HepG2 (cell line): ENCODE data around the gene N4BP2L1. TPM values are rescaled to one million over a fixed set of nuclear protein-coding genes. Genes with fewer than 3 reads are reported as not detected.

Experiments
- ARID3A ChIP-seq: IDR thresholded peaks from 2 replicates; pipeline ENCODE4 v1.6.1; 2012; ENCODE audit warnings: low read depth, low read length, improper control_type of control experiment
- ATF4 ChIP-seq, 2 experiments: fragments of 450-650 bp in 1 of 2; sonication (generic) in 1 of 2; formaldehyde crosslinking; IDR thresholded peaks; 2 replicates each; pipeline versions ENCODE4 v1.5.0 to v1.8.0; 2020 to 2022; ENCODE audit warnings: mild to moderate bottlenecking in 1 of 2, missing genetic modification reagents in 1 of 2
- DPF2 ChIP-seq: sonication (generic); formaldehyde crosslinking; IDR thresholded peaks from 2 replicates; pipeline ENCODE4 v1.4.0; 2020; ENCODE audit warnings: mild to moderate bottlenecking, low read depth, missing genetic modification reagents, borderline replicate concordance
- HOXA7 ChIP-seq: sonication (generic); formaldehyde crosslinking; IDR thresholded peaks from 2 replicates; pipeline ENCODE4 v1.8.1; 2022; ENCODE audit warnings: mild to moderate bottlenecking, missing genetic modification reagents, moderate library complexity
- MIXL1 ChIP-seq: IDR thresholded peaks from 2 replicates; pipeline ENCODE4 v1.6.1; 2016
- NR2C2 ChIP-seq: sonication (generic); formaldehyde crosslinking; IDR thresholded peaks from 2 replicates; pipeline ENCODE4 v1.4.0; 2020; ENCODE audit warnings: missing genetic modification reagents, mild to moderate bottlenecking, moderate library complexity, borderline replicate concordance
- SP2 ChIP-seq: sonication (generic); formaldehyde crosslinking; IDR thresholded peaks from 2 replicates; pipeline ENCODE4 v1.5.1; 2020; ENCODE audit warnings: mild to moderate bottlenecking, missing genetic modification reagents
- SRSF1 ChIP-seq: fragments of 200-400 bp; formaldehyde crosslinking; optimal IDR thresholded peaks from 2 replicates; pipeline ENCODE3; 2017; ENCODE audit warnings: mild to moderate bottlenecking, low read depth, low read length, moderate library complexity
- UBTF ChIP-seq: sonication (generic); formaldehyde crosslinking; IDR thresholded peaks from 2 replicates; pipeline ENCODE4 v1.4.0; 2020; ENCODE audit warnings: mild to moderate bottlenecking, missing genetic modification reagents
- YEATS2 ChIP-seq: sonication (generic); formaldehyde crosslinking; IDR thresholded peaks from 2 replicates; pipeline ENCODE4 v1.4.0; 2020; ENCODE audit warnings: missing genetic modification reagents, borderline replicate concordance
- ZBTB44 ChIP-seq: sonication (generic); formaldehyde crosslinking; IDR thresholded peaks from 2 replicates; pipeline ENCODE4 v1.4.0; 2020; ENCODE audit warnings: missing genetic modification reagents
- ZNF501 ChIP-seq: sonication (generic); formaldehyde crosslinking; IDR thresholded peaks from 2 replicates; pipeline ENCODE4 v1.5.1; 2020; ENCODE audit warnings: mild to moderate bottlenecking, moderate library complexity, missing genetic modification reagents
- ZNF597 ChIP-seq: sonication (generic); formaldehyde crosslinking; IDR thresholded peaks from 2 replicates; pipeline ENCODE4 v1.5.0; 2020; ENCODE audit warnings: missing genetic modification reagents
- ZNF672 ChIP-seq: sonication (generic); formaldehyde crosslinking; IDR thresholded peaks from 2 replicates; pipeline ENCODE4 v1.8.1; 2022; ENCODE audit warnings: missing genetic modification reagents
- ZNF687 ChIP-seq: sonication (generic); formaldehyde crosslinking; IDR thresholded peaks from 2 replicates; pipeline ENCODE4 v1.5.1; 2020; ENCODE audit warnings: mild to moderate bottlenecking, missing genetic modification reagents, moderate library complexity
- ZNF780A ChIP-seq: sonication (generic); formaldehyde crosslinking; IDR thresholded peaks from 2 replicates; pipeline ENCODE4 v1.8.0; 2022; ENCODE audit warnings: mild to moderate bottlenecking, missing genetic modification reagents, moderate library complexity
- polyA plus RNA-seq, 8 experiments: library from polyadenylated mRNA; depleted of rRNA in 3 of 8; stranded (reverse) in 7 of 8; unstranded in 1 of 8; fragments of >200 nt; fragmentation: Illumina TruSeq in 4 of 8; extraction: Trizol in 4 of 8; gene quantifications; 2 replicates each; pipeline versions ENCODE4 v1.2.1 to v1.2.3, GENCODE V29; 2011 to 2016; ENCODE audit warnings: low read depth in 4 of 8, missing spikeins in 1 of 8, mixed read lengths in 1 of 8; ENCODE audit not compliant: insufficient read depth in 1 of 8
- total RNA-seq, 5 experiments: library from RNA; depleted of rRNA; stranded (reverse); fragments of >200 nt; fragmentation: Illumina TruSeq; extraction: Trizol; gene quantifications; 2 replicates each; pipeline ENCODE4 v1.2.3, GENCODE V29; 2016; ENCODE audit warnings: low read depth in 1 of 5

N4BP2L1 gene
- total and polyA plus RNA-seq, 2 of the 13 experiments (the other 11 are each of a cell fraction or from before 2014, with no cell fraction given), result 13.2 to 34.5 TPM

- TF ChIP-seq ZNF687 (peak; percentile 89), NR2C2 (CRISPR knock-in tag) (peak; percentile 91), ZNF672 (CRISPR knock-in tag) (no peak), SP2 (no peak), ZNF501 (CRISPR knock-in tag) (peak; percentile 43; the same call in 1 of the 2 replicates), ATF4 (CRISPR knock-in tag; IDR thresholded peaks at IDR 0.05) (no peak), ZBTB44 (CRISPR knock-in tag) (no peak), DPF2 (CRISPR knock-in tag) (peak; percentile 21; the same call in 1 of the 2 replicates), ZNF597 (CRISPR knock-in tag) (no peak), ARID3A (peak; percentile 70), ZNF780A (CRISPR knock-in tag) (no peak), UBTF (CRISPR knock-in tag) (peak; percentile 44), HOXA7 (no peak), YEATS2 (peak; percentile 70; the same call in 1 of the 2 replicates), MIXL1 (CRISPR knock-in tag) (peak; percentile 34; the same call in 1 of the 2 replicates), SRSF1 (no peak)
Observed at GRCh38 chr13:32427852-32428580, at the start of gene N4BP2L1 (continued).
